ENCODE measurements around the gene PANK4.

DNA sequence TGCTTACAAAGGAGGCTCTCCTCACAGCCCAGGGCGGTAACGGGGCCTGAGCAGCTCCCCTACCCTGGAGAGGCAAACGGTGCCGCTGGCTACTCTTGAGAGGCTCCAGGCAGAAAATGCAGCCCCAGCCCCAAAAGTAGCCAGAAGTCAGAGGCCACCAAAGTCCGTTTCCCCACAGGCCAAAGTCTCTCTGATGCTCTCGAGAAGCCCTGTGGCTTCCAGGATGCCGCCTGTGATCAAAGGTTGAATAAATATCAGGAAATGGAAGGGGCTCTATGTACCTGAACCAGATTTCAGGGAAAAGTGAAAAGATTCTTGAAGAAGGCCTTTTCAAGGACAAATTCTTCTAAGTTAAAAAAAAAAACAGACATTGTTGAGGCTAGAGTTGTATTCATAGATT is 4.2 kb downstream of the PANK4 start:
- TF ChIP-seq GATA3 (IDR thresholded peaks at IDR 0.05; ENCODE audit: low read depth, low read length) (no peak), GATA2 (IDR thresholded peaks at IDR 0.05; ENCODE audit: low read depth, low read length) (no peak)

All from SH-SY5Y (cell line).